GM12878 (cell line): ENCODE data around the gene HAPLN2. TPM values are rescaled to one million over a fixed set of nuclear protein-coding genes. Genes with fewer than 3 reads are reported as not detected.
"Not testable (repeated sequence)": the region's sequence is repeated elsewhere in the genome, so short reads cannot be mapped to it uniquely, and the experiment has no call there.

Source experiments
- ATAC-seq: fragments of 200-7000 bp; cut with Tn5 transposase; 3 replicates; pipeline ENCODE4 v1.9.1; 2020; ENCODE audit warnings: mild to moderate bottlenecking, moderate library complexity
- BruUV-seq: library from RNA; stranded (reverse); fragments of 400-500 nt; replicated peaks from 2 replicates; lab custom pipeline; 2021; lab: Mats Ljungman, UMichigan
- CTCF ChIA-PET: fragments of 300-600 bp; sonication (Branson Sonifier 250); formaldehyde crosslinking; extraction: SDS; loops from one replicate; lab custom pipeline; 2021; ENCODE audit warnings: inconsistent platforms; lab: Yijun Ruan, JAX
- POLR2A ChIA-PET: fragments of 350-600 bp; formaldehyde crosslinking; extraction: SDS; loops from one replicate; lab custom pipeline; 2021; ENCODE audit warnings: inconsistent platforms; lab: Charles Lee
- RAD21 ChIA-PET: fragments of 300-600 bp; sonication (Branson Sonifier 250); formaldehyde crosslinking; loops from one replicate; lab custom pipeline; 2023; ENCODE audit warnings: antibody characterized with exemption; ENCODE audit not compliant: unreplicated experiment; lab: Charles Lee
- SMC1A ChIA-PET: fragments of 300-600 bp; sonication (Branson Sonifier 250); formaldehyde crosslinking; loops from one replicate; lab custom pipeline; 2023; ENCODE audit not compliant: unreplicated experiment, uncharacterized antibody; lab: Charles Lee
- DNase-seq: peaks from one replicate; pipeline ENCODE4 v3.0.0-alpha.2; 2011; ENCODE audit warnings: low read depth, low spot score
- FAIRE-seq: peaks from 3 replicates; lab custom pipeline; 2011; peaks lifted over from hg19 to GRCh38; lab: Jason Lieb, UNC
- H2AFZ ChIP-seq: 2 replicates; pipeline ENCODE4 v1.6.0; 2011; ENCODE audit warnings: low read depth, low read length, control low read depth; ENCODE audit not compliant: control insufficient read depth
- H3K27ac ChIP-seq: 2 replicates; pipeline ENCODE4 v1.5.1; 2011; ENCODE audit warnings: control low read depth; ENCODE audit not compliant: control insufficient read depth, insufficient read depth
- H3K27me3 ChIP-seq, 2 experiments: replicated peaks in 1 of 2; 2 replicates each; pipeline versions ENCODE4 v1.6.0 to v1.6.1; 2011; ENCODE audit warnings: low read length in 1 of 2; ENCODE audit not compliant: control insufficient read depth in 2 of 2, insufficient read depth in 2 of 2
- H3K36me3 ChIP-seq, 2 experiments: 2 replicates each; pipeline ENCODE4 v1.5.1; 2011; ENCODE audit warnings: low read length in 1 of 2; ENCODE audit not compliant: control insufficient read depth in 2 of 2, insufficient read depth in 2 of 2
- H3K4me1 ChIP-seq: 2 replicates; pipeline ENCODE4 v1.6.1; 2011; ENCODE audit warnings: mild to moderate bottlenecking, low read length, moderate library complexity, mixed read lengths; ENCODE audit not compliant: control insufficient read depth, insufficient read depth
- H3K4me2 ChIP-seq: 2 replicates; pipeline ENCODE4 v1.6.0; 2011; ENCODE audit warnings: control low read depth; ENCODE audit not compliant: control insufficient read depth, insufficient read depth
- H3K4me3 ChIP-seq: fragments of 200-600 bp; sonication (generic); 2 replicates; pipeline ENCODE4 v1.5.1; 2016
- H3K79me2 ChIP-seq: 2 replicates; pipeline ENCODE4 v1.6.0; 2011; ENCODE audit warnings: low read length; ENCODE audit not compliant: control insufficient read depth, insufficient read depth
- H3K9ac ChIP-seq: 2 replicates; pipeline ENCODE4 v1.8.0; 2011; ENCODE audit warnings: low read length, control low read depth, mixed read lengths; ENCODE audit not compliant: control insufficient read depth, insufficient read depth
- H3K9me3 ChIP-seq: replicated peaks from 3 replicates; pipeline ENCODE4 v1.5.1; 2011; ENCODE audit warnings: mild to moderate bottlenecking, low read length; ENCODE audit not compliant: control insufficient read depth, insufficient read depth
- H4K20me1 ChIP-seq: 2 replicates; pipeline ENCODE4 v1.6.0; 2011; ENCODE audit not compliant: control insufficient read depth, insufficient read depth
- ATF3 ChIP-seq: IDR thresholded peaks from 2 replicates; pipeline ENCODE4 v1.6.1; 2011; ENCODE audit warnings: low read depth, mild to moderate bottlenecking, low read length, moderate library complexity, borderline replicate concordance; ENCODE audit errors: extremely low read depth
- ATF7 ChIP-seq: fragments of 450-650 bp; IDR thresholded peaks from 2 replicates; pipeline ENCODE4 v1.6.1; 2016; ENCODE audit warnings: low read depth, mild to moderate bottlenecking
- BCL11A ChIP-seq: IDR thresholded peaks from 2 replicates; pipeline ENCODE4 v1.6.1; 2011; ENCODE audit warnings: low read depth, low read length
- MYC ChIP-seq: IDR thresholded peaks from 2 replicates; pipeline ENCODE4 v1.6.1; 2011; ENCODE audit warnings: mild to moderate bottlenecking, low read length, moderate library complexity, inconsistent platforms; ENCODE audit not compliant: insufficient read depth, insufficient replicate concordance, insufficient read length, severe bottlenecking
- NBN ChIP-seq: fragments of 450-650 bp; IDR thresholded peaks from 2 replicates; pipeline ENCODE4 v1.6.1; 2016
- RELA ChIP-seq: fragments of 450-650 bp; IDR thresholded peaks from 2 replicates; pipeline ENCODE4 v1.8.0; 2014; ENCODE audit warnings: borderline replicate concordance; ENCODE audit not compliant: partially characterized antibody
- RUNX3 ChIP-seq: IDR thresholded peaks from 2 replicates; pipeline ENCODE4 v1.6.1; 2012; ENCODE audit warnings: low read length, inconsistent platforms
- ZNF24 ChIP-seq: fragments of 450-650 bp; IDR thresholded peaks from 2 replicates; pipeline ENCODE4 v1.6.1; 2017; ENCODE audit warnings: antibody characterized with exemption, mild to moderate bottlenecking
- WGBS: methylation state at CpG from one replicate; pipeline ENCODE4 v1.1.6; 2016; ENCODE audit warnings: low lambda C conversion rate; ENCODE audit not compliant: insufficient replicate concordance, insufficient coverage; ENCODE audit errors: missing lambda C conversion rate; 5-methylcytosine and 5-hydroxymethylcytosine counted together
- in situ Hi-C: fragments of 300-500 bp; cut with MboI; formaldehyde crosslinking; loops from 9 replicates; pipeline ENCODE4 v1.14.3; 2018; ENCODE audit warnings: mixed read lengths
- intact Hi-C: fragments of 100-400 bp; cut with micrococcal nuclease; formaldehyde crosslinking; loops from one replicate; pipeline ENCODE4 v1.14.2; 2022; ENCODE audit not compliant: unreplicated experiment
- polyA plus RNA-seq, 11 experiments: library from polyadenylated mRNA; depleted of rRNA in 4 of 11; unstranded in 6 of 11; stranded (reverse) in 5 of 11; fragments of >200 nt; fragmentation: Nextera tagmentation in 4 of 11; fragmentation: Illumina TruSeq in 1 of 11; extraction: Ambion mirVana in 4 of 11; extraction: Trizol in 1 of 11; gene quantifications; 1 replicate in 1 of 11; 2 replicates in 10 of 11; pipeline versions ENCODE4 v1.2.1 to v1.2.3, GENCODE V29; 2011 to 2016; ENCODE audit warnings: inconsistent platforms in 2 of 11, missing spikeins in 2 of 11, low read depth in 1 of 11
- total RNA-seq, 4 experiments: library from RNA; depleted of rRNA in 3 of 4; stranded (reverse); fragments of >200 nt in 3 of 4; fragmentation: Illumina TruSeq in 1 of 4; extraction: Trizol in 1 of 4; gene quantifications; 2 replicates each; pipeline versions ENCODE4 v1.2.1 to v1.2.3, GENCODE V29; 2013 to 2021
- TF ChIP-seq, protein P1 (sequence below): fragments of 450-650 bp; IDR thresholded peaks from 2 replicates; pipeline ENCODE4 v1.6.1; 2016; ENCODE audit warnings: mild to moderate bottlenecking

The HAPLN2 gene
- total and polyA plus RNA-seq, 10 of the 15 experiments (the other 5 are each of a cell fraction or from before 2014, with no cell fraction given): 0.15 to 0.24 TPM; not detected in 8

GRCh38 chr1:156586892-156587477 is 32.2 kb upstream of the HAPLN2 start (continued):
- TF ChIP-seq ATF3: no peak
- no peak for TF ChIP-seq NBN
- no peak for TF ChIP-seq MYC
- TF ChIP-seq ATF7: no peak
- TF ChIP-seq, protein P1, sequence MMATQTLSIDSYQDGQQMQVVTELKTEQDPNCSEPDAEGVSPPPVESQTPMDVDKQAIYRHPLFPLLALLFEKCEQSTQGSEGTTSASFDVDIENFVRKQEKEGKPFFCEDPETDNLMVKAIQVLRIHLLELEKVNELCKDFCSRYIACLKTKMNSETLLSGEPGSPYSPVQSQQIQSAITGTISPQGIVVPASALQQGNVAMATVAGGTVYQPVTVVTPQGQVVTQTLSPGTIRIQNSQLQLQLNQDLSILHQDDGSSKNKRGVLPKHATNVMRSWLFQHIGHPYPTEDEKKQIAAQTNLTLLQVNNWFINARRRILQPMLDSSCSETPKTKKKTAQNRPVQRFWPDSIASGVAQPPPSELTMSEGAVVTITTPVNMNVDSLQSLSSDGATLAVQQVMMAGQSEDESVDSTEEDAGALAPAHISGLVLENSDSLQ: no peak
- no peak for TF ChIP-seq BCL11A
- no peak for TF ChIP-seq RUNX3
- no peak for TF ChIP-seq RELA
- TF ChIP-seq ZNF24: no peak

- H3K36me3 ChIP-seq, H2AFZ ChIP-seq, H3K4me2 ChIP-seq, H3K4me1 ChIP-seq, intact Hi-C loops, DNase-seq, H3K9ac ChIP-seq, H3K27me3 ChIP-seq, in situ Hi-C loops, H4K20me1 ChIP-seq, H3K9me3 ChIP-seq, FAIRE-seq, ATAC-seq, H3K27ac ChIP-seq, H3K4me3 ChIP-seq, POLR2A ChIA-PET, BruUV-seq, H3K79me2 ChIP-seq, RAD21 ChIA-PET: not testable (repeated sequence)
- ChIA-PET SMC1A (interaction anchor here (0.7 to 1.4 kb wide), 2 partner anchors 80 to 135 kb away, joined by 3 read pairs; no protein-coding TSS in a partner anchor), CTCF (interaction anchor here (1.5 to 4.6 kb wide), 2 partner anchors 20 to 107 kb away, joined by 5 to 40 read pairs; no protein-coding TSS in a partner anchor)
- WGBS: 69% methylated on average over 8 of the region's 8 CpGs
Measured at GRCh38 chr1:156587927-156588326, 31.3 kb upstream of the HAPLN2 start.
